Measurements from ENCODE around the gene PEG3. TPM values are rescaled to one million over a fixed set of nuclear protein-coding genes. Genes with fewer than 3 reads are reported as not detected.

The PEG3 gene
- total and polyA plus RNA-seq, 2 of the 13 experiments (the other 11 are each of a cell fraction or from before 2014, with no cell fraction given), result 217 to 394 TPM

DNA sequence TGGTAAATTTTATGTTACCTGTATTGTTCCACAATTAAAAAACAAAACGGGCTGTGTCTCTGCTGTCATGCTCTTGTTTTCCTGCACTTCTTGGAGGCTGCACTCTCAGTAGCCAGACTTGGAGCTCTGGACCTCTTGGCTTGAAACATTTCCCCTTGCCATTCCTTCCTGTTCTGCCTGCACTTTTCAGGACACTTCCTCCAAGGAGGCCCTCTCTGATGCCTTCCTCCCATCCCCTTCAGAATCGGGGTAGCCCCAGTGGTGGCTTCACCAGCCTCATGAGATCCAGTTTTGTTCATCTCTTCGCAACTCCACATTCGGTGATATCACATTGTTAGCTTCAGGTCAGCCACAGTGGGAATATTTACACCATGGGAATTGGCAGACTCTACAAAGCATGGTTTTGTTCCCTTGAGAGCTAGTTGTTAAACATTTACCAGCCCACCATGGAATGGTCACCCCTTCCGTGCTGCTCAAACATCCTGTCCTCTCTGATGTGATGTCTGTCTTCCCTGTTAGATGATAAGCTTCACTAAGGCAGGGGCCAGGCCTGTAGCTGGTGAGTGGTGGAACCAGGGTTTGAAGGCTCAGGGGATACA is 40.2 kb upstream of the PEG3 start (continued):
- TF ChIP-seq, protein P1, sequence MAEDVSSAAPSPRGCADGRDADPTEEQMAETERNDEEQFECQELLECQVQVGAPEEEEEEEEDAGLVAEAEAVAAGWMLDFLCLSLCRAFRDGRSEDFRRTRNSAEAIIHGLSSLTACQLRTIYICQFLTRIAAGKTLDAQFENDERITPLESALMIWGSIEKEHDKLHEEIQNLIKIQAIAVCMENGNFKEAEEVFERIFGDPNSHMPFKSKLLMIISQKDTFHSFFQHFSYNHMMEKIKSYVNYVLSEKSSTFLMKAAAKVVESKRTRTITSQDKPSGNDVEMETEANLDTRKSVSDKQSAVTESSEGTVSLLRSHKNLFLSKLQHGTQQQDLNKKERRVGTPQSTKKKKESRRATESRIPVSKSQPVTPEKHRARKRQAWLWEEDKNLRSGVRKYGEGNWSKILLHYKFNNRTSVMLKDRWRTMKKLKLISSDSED (CRISPR knock-in tag; IDR thresholded peaks at IDR 0.05), result no peak
- TF ChIP-seq, protein P2, sequence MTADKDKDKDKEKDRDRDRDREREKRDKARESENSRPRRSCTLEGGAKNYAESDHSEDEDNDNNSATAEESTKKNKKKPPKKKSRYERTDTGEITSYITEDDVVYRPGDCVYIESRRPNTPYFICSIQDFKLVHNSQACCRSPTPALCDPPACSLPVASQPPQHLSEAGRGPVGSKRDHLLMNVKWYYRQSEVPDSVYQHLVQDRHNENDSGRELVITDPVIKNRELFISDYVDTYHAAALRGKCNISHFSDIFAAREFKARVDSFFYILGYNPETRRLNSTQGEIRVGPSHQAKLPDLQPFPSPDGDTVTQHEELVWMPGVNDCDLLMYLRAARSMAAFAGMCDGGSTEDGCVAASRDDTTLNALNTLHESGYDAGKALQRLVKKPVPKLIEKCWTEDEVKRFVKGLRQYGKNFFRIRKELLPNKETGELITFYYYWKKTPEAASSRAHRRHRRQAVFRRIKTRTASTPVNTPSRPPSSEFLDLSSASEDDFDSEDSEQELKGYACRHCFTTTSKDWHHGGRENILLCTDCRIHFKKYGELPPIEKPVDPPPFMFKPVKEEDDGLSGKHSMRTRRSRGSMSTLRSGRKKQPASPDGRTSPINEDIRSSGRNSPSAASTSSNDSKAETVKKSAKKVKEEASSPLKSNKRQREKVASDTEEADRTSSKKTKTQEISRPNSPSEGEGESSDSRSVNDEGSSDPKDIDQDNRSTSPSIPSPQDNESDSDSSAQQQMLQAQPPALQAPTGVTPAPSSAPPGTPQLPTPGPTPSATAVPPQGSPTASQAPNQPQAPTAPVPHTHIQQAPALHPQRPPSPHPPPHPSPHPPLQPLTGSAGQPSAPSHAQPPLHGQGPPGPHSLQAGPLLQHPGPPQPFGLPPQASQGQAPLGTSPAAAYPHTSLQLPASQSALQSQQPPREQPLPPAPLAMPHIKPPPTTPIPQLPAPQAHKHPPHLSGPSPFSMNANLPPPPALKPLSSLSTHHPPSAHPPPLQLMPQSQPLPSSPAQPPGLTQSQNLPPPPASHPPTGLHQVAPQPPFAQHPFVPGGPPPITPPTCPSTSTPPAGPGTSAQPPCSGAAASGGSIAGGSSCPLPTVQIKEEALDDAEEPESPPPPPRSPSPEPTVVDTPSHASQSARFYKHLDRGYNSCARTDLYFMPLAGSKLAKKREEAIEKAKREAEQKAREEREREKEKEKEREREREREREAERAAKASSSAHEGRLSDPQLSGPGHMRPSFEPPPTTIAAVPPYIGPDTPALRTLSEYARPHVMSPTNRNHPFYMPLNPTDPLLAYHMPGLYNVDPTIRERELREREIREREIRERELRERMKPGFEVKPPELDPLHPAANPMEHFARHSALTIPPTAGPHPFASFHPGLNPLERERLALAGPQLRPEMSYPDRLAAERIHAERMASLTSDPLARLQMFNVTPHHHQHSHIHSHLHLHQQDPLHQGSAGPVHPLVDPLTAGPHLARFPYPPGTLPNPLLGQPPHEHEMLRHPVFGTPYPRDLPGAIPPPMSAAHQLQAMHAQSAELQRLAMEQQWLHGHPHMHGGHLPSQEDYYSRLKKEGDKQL (CRISPR knock-in tag; IDR thresholded peaks at IDR 0.05; ENCODE audit: low read depth), result 0 out of 2 replicates have a peak, but pooled peaks have one; percentile 54
- TF ChIP-seq ZNF572 (CRISPR knock-in tag; IDR thresholded peaks at IDR 0.05), result peak; percentile 83; the same call in 1 of the 2 replicates
- peak; percentile 72; the same call in 1 of the 2 replicates for TF ChIP-seq ZBTB3 (CRISPR knock-in tag; IDR thresholded peaks at IDR 0.05; ENCODE audit: borderline replicate concordance, low read depth)
- TF ChIP-seq SAFB2 (CRISPR knock-in tag; IDR thresholded peaks at IDR 0.05; ENCODE audit: borderline replicate concordance, low read depth), result no peak
- TF ChIP-seq, protein P3, sequence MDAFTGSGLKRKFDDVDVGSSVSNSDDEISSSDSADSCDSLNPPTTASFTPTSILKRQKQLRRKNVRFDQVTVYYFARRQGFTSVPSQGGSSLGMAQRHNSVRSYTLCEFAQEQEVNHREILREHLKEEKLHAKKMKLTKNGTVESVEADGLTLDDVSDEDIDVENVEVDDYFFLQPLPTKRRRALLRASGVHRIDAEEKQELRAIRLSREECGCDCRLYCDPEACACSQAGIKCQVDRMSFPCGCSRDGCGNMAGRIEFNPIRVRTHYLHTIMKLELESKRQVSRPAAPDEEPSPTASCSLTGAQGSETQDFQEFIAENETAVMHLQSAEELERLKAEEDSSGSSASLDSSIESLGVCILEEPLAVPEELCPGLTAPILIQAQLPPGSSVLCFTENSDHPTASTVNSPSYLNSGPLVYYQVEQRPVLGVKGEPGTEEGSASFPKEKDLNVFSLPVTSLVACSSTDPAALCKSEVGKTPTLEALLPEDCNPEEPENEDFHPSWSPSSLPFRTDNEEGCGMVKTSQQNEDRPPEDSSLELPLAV (CRISPR knock-in tag; conservative IDR thresholded peaks at IDR 0.05; ENCODE audit: low read depth), result no peak
- TF ChIP-seq, protein P4, sequence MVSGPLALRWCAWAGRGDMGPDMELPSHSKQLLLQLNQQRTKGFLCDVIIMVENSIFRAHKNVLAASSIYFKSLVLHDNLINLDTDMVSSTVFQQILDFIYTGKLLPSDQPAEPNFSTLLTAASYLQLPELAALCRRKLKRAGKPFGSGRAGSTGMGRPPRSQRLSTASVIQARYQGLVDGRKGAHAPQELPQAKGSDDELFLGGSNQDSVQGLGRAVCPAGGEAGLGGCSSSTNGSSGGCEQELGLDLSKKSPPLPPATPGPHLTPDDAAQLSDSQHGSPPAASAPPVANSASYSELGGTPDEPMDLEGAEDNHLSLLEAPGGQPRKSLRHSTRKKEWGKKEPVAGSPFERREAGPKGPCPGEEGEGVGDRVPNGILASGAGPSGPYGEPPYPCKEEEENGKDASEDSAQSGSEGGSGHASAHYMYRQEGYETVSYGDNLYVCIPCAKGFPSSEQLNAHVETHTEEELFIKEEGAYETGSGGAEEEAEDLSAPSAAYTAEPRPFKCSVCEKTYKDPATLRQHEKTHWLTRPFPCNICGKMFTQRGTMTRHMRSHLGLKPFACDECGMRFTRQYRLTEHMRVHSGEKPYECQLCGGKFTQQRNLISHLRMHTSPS (CRISPR knock-in tag; IDR thresholded peaks at IDR 0.05; ENCODE audit: low read depth), result peak; percentile 62; the same call in 1 of the 2 replicates
- TF ChIP-seq ATF7 (IDR thresholded peaks at IDR 0.05), result no peak
- peak; percentile 81 for TF ChIP-seq ATF7 (CRISPR knock-in tag; IDR thresholded peaks at IDR 0.05)
- TF ChIP-seq ZBTB20 (CRISPR knock-in tag; IDR thresholded peaks at IDR 0.05; ENCODE audit: borderline replicate concordance, low read depth), result peak; percentile 94
- TF ChIP-seq, protein P5, sequence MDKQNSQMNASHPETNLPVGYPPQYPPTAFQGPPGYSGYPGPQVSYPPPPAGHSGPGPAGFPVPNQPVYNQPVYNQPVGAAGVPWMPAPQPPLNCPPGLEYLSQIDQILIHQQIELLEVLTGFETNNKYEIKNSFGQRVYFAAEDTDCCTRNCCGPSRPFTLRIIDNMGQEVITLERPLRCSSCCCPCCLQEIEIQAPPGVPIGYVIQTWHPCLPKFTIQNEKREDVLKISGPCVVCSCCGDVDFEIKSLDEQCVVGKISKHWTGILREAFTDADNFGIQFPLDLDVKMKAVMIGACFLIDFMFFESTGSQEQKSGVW (CRISPR knock-in tag; IDR thresholded peaks at IDR 0.05; ENCODE audit: borderline replicate concordance), result no peak
- no peak for TF ChIP-seq ZNF660 (CRISPR knock-in tag; IDR thresholded peaks at IDR 0.05; ENCODE audit: borderline replicate concordance, low read depth)
- 0 out of 2 replicates have a peak, but pooled peaks have one; percentile 43 for TF ChIP-seq PHF20 (CRISPR knock-in tag; IDR thresholded peaks at IDR 0.05)

All from HepG2 (cell line).